Stomach (tissue), 4 donors: Measurements from ENCODE around the gene RASAL2.

Source experiments
- CTCF ChIP-seq, 7 experiments: fragments of 450-650 bp in 4 of 7; fragments of 200-600 bp in 3 of 7; sonication (generic) in 3 of 7; IDR thresholded peaks; one replicate each; pipeline ENCODE4 v1.5.1; 2016 to 2019; ENCODE audit warnings: antibody characterized with exemption in 7 of 7, control low read depth in 2 of 7, mild to moderate bottlenecking in 1 of 7
- EP300 ChIP-seq: sonication (generic); formaldehyde crosslinking; IDR thresholded peaks from one replicate; pipeline ENCODE4 v1.6.1; 2017; ENCODE audit warnings: antibody characterized with exemption
- POLR2A ChIP-seq, 4 donors: fragments of 450-650 bp; IDR thresholded peaks; one replicate each; pipeline ENCODE4 v1.6.1; 2016; ENCODE audit warnings: antibody characterized with exemption in 4 of 4, control low read depth in 2 of 4, mild to moderate bottlenecking in 1 of 4, moderate library complexity in 1 of 4
- POLR2AphosphoS5 ChIP-seq, 3 donors: sonication (generic); formaldehyde crosslinking; IDR thresholded peaks; one replicate each; pipeline ENCODE4 v1.6.1; 2016; ENCODE audit warnings: antibody characterized with exemption in 3 of 3

- TF ChIP-seq CTCF (IDR thresholded peaks at IDR 0.05) (no peak), POLR2A (IDR thresholded peaks at IDR 0.05) (no peak), EP300 (no peak), POLR2AphosphoS5 (IDR thresholded peaks at IDR 0.05) (no peak)
These were observed 26.2 kb downstream of the RASAL2 start for GRCh38 chr1:178120088-178120487.
